A172 (cell line): Measurements from ENCODE around the gene FRMD4A. TPM values are rescaled to one million over a fixed set of nuclear protein-coding genes. Genes with fewer than 3 reads are reported as not detected.

Experiments used
- DNase-seq: peaks from one replicate; pipeline ENCODE4 v3.0.0-alpha.2; 2015; ENCODE audit warnings: low spot score
- total RNA-seq: library from RNA; depleted of rRNA; stranded (reverse); fragments of >200 nt; shearing (Covaris generic); gene quantifications from 2 replicates; pipeline ENCODE4 v1.2.3, GENCODE V29; 2014

Gene FRMD4A
- total RNA-seq, 1 experiment from 2014 or later, result 24.1 TPM

- no peak for DNase-seq
Observed at GRCh38 chr10:13621931-13622330, 708.8 kb downstream of the FRMD4A start.

GRCh38 chr10:13617116-13617515 lies 713.6 kb downstream of the FRMD4A start:
- no peak for DNase-seq

- peak; percentile 20 for DNase-seq
Observed at GRCh38 chr10:13615650-13616300, 714.9 kb downstream of the FRMD4A start.

GRCh38 chr10:13614530-13615332 lies 716.0 kb downstream of the FRMD4A start:
- peak; percentile 95 for DNase-seq

GRCh38 chr10:13613519-13613918 lies 717.2 kb downstream of the FRMD4A start:
- peak; percentile 62 for DNase-seq

- no peak for DNase-seq
Observed at GRCh38 chr10:13612654-13613373, 717.9 kb downstream of the FRMD4A start.

GRCh38 chr10:13608246-13608853 lies 722.4 kb downstream of the FRMD4A start:
- DNase-seq, result no peak

GRCh38 chr10:13604357-13605040 lies 726.2 kb downstream of the FRMD4A start:
- no peak for DNase-seq

GRCh38 chr10:13597909-13598308 lies 732.8 kb downstream of the FRMD4A start:
- no peak for DNase-seq

GRCh38 chr10:13594641-13595040 lies 736.1 kb downstream of the FRMD4A start:
- no peak for DNase-seq
